ENCODE measurements around the gene KCNH1. TPM values are rescaled to one million over a fixed set of nuclear protein-coding genes. Genes with fewer than 3 reads are reported as not detected.
A peak's percentile ranks its signal among the peaks of the same experiment; 100 is the strongest.

Gene KCNH1
- polyA plus RNA-seq, 4 donors: 0.14 to 0.32 (median 0.21) TPM

- no peak for DNase-seq (ENCODE audit: low read depth in 4 of 4, low spot score in 3 of 4)
Measured at GRCh38 chr1:210731193-210731592, 402.8 kb downstream of the KCNH1 start.

GRCh38 chr1:210730023-210730422, 403.9 kb downstream of the KCNH1 start:
- DNase-seq (ENCODE audit: low read depth in 4 of 4, low spot score in 3 of 4): no peak

- DNase-seq (ENCODE audit: low read depth in 4 of 4, low spot score in 3 of 4): no peak
Measured at GRCh38 chr1:210728437-210729149, 405.4 kb downstream of the KCNH1 start.

GRCh38 chr1:210727709-210728108, 406.2 kb downstream of the KCNH1 start:
- no peak for DNase-seq (ENCODE audit: low read depth in 4 of 4, low spot score in 3 of 4)

GRCh38 chr1:210726621-210727020, 407.3 kb downstream of the KCNH1 start:
- peak; percentile 28 to 53 (median 38) for DNase-seq (ENCODE audit: low read depth in 4 of 4, low spot score in 3 of 4)

- DNase-seq (ENCODE audit: low read depth in 4 of 4, low spot score in 3 of 4): no peak
Measured at GRCh38 chr1:210724768-210725167, 409.2 kb downstream of the KCNH1 start.

- DNase-seq (ENCODE audit: low read depth in 4 of 4, low spot score in 3 of 4): no peak
Measured at GRCh38 chr1:210723646-210724045, 410.3 kb downstream of the KCNH1 start.

- no peak for DNase-seq (ENCODE audit: low read depth in 4 of 4, low spot score in 3 of 4)
Measured at GRCh38 chr1:210722410-210723081, 411.4 kb downstream of the KCNH1 start.

- no peak for DNase-seq (ENCODE audit: low read depth in 4 of 4, low spot score in 3 of 4)
Measured at GRCh38 chr1:210715072-210715471, 418.9 kb downstream of the KCNH1 start.

GRCh38 chr1:210711825-210712612, 421.9 kb downstream of the KCNH1 start:
- no peak for DNase-seq (ENCODE audit: low read depth in 4 of 4, low spot score in 3 of 4)

GRCh38 chr1:210709701-210710100, 424.2 kb downstream of the KCNH1 start:
- DNase-seq (ENCODE audit: low read depth in 4 of 4, low spot score in 3 of 4): no peak

GRCh38 chr1:210707300-210708240, 426.4 kb downstream of the KCNH1 start:
- DNase-seq (ENCODE audit: low read depth in 4 of 4, low spot score in 3 of 4): no peak

- DNase-seq (ENCODE audit: low read depth in 4 of 4, low spot score in 3 of 4): no peak
Measured at GRCh38 chr1:210706246-210706645, 427.7 kb downstream of the KCNH1 start.

- no peak for DNase-seq (ENCODE audit: low read depth in 4 of 4, low spot score in 3 of 4)
Measured at GRCh38 chr1:210705086-210705485, 428.9 kb downstream of the KCNH1 start.

GRCh38 chr1:210703593-210703992, 430.4 kb downstream of the KCNH1 start:
- DNase-seq (ENCODE audit: low read depth in 4 of 4, low spot score in 3 of 4): no peak

GRCh38 chr1:210702506-210702905, 431.4 kb downstream of the KCNH1 start:
- no peak for DNase-seq (ENCODE audit: low read depth in 4 of 4, low spot score in 3 of 4)

- DNase-seq (ENCODE audit: low read depth in 4 of 4, low spot score in 3 of 4): no peak
Measured at GRCh38 chr1:210700511-210700910, 433.4 kb downstream of the KCNH1 start.

GRCh38 chr1:210700083-210700482, 433.9 kb downstream of the KCNH1 start:
- DNase-seq (ENCODE audit: low read depth in 4 of 4, low spot score in 3 of 4): no peak

GRCh38 chr1:210698661-210699060, 435.3 kb downstream of the KCNH1 start:
- DNase-seq (ENCODE audit: low read depth in 4 of 4, low spot score in 3 of 4): no peak

GRCh38 chr1:210697185-210697584, 436.8 kb downstream of the KCNH1 start:
- DNase-seq (ENCODE audit: low read depth in 4 of 4, low spot score in 3 of 4): no peak

Measured in right renal pelvis (tissue), 4 donors.